Lower leg skin (tissue), 4 donors: ENCODE measurements around the gene GTF2IRD1. TPM values are rescaled to one million over a fixed set of nuclear protein-coding genes. Genes with fewer than 3 reads are reported as not detected.

Experiments used
- DNase-seq, 2 donors: peaks; one replicate each; pipeline ENCODE4 v3.0.0-alpha.2; 2019; ENCODE audit warnings: low spot score in 2 of 2
- H3K4me3 ChIP-seq: fragments of 200-600 bp; sonication (generic); 2 replicates; pipeline ENCODE4 v1.5.1; 2017; ENCODE audit warnings: mild to moderate bottlenecking, low read depth; ENCODE audit not compliant: poor library complexity, severe bottlenecking
- CTCF ChIP-seq, 3 donors: fragments of 450-650 bp; IDR thresholded peaks; one replicate each; pipeline ENCODE4 v1.5.1; 2016; ENCODE audit warnings: antibody characterized with exemption in 3 of 3, mild to moderate bottlenecking in 3 of 3, moderate library complexity in 2 of 3
- POLR2A ChIP-seq, 2 donors: fragments of 450-650 bp; IDR thresholded peaks; one replicate each; pipeline ENCODE4 v1.6.1; 2016 to 2017; ENCODE audit warnings: antibody characterized with exemption in 2 of 2, mild to moderate bottlenecking in 1 of 2, moderate library complexity in 1 of 2
- WGBS, 2 donors: methylation state at CpG; one replicate each; pipeline ENCODE4 v1.1.5; 2018; 5-methylcytosine and 5-hydroxymethylcytosine counted together
- intact Hi-C: fragments of 100-400 bp; cut with DNase I; formaldehyde crosslinking; loops from one replicate; pipeline ENCODE4 v1.15.0; 2023; ENCODE audit warnings: low total_unique reads
- total RNA-seq, 4 donors: library from RNA; depleted of rRNA; stranded (reverse); fragments of >200 nt; gene quantifications; one replicate each; pipeline ENCODE4 v1.1.0, GENCODE V29; 2016

GTF2IRD1 gene
- total RNA-seq, 4 donors from 2014 or later = 28.5 to 49.9 (median 43.2) TPM

- intact Hi-C loops = no loop called here
- WGBS, 2 donors = 88 to 90% methylated on average over 4 of the region's 4 CpGs
- no peak for DNase-seq
- H3K4me3 ChIP-seq = no peak overlapping the region
- TF ChIP-seq CTCF (IDR thresholded peaks at IDR 0.05) (no peak), POLR2A (IDR thresholded peaks at IDR 0.05) (no peak)
Observed at GRCh38 chr7:74478671-74479065, 25.0 kb downstream of the GTF2IRD1 start.

- no peak for TF ChIP-seq CTCF (IDR thresholded peaks at IDR 0.05)
- TF ChIP-seq POLR2A (IDR thresholded peaks at IDR 0.05) = no peak
- H3K4me3 ChIP-seq = no peak overlapping the region
- no peak for DNase-seq
- 27 to 33% methylated on average over 19 of the region's 19 CpGs for WGBS, 2 donors
- intact Hi-C loops = no loop called here
Observed at GRCh38 chr7:74479066-74479781, 25.5 kb downstream of the GTF2IRD1 start.

- 16 to 21% methylated on average over 29 to 33 of the region's 40 CpGs for WGBS, 2 donors
- intact Hi-C loops = no loop called here
- peak; percentile 70 to 95 for DNase-seq
- peak overlapping the region; percentile 18 for H3K4me3 ChIP-seq
- no peak for TF ChIP-seq CTCF (IDR thresholded peaks at IDR 0.05)
Observed at GRCh38 chr7:74479961-74480829, 26.5 kb downstream of the GTF2IRD1 start.

GRCh38 chr7:74480861-74481417, 27.2 kb downstream of the GTF2IRD1 start:
- H3K4me3 ChIP-seq = peak overlapping the region; percentile 18
- DNase-seq = peak; percentile 55 to 94
- intact Hi-C loops = no loop called here
- 12 to 22% methylated on average over 16 of the region's 16 CpGs for WGBS, 2 donors
- TF ChIP-seq POLR2A (IDR thresholded peaks at IDR 0.05) (no peak), CTCF (IDR thresholded peaks at IDR 0.05) (no peak)

- TF ChIP-seq POLR2A (IDR thresholded peaks at IDR 0.05) (no peak), CTCF (IDR thresholded peaks at IDR 0.05) (no peak)
- intact Hi-C loops = no loop called here
- no peak for DNase-seq
- no peak overlapping the region for H3K4me3 ChIP-seq
- 54 to 59% methylated on average over 8 of the region's 8 CpGs for WGBS, 2 donors
Observed at GRCh38 chr7:74481458-74482196, 27.9 kb downstream of the GTF2IRD1 start.
